Measurements from ENCODE around the gene GATA6.
"Not testable (repeated sequence)": the region's sequence is repeated elsewhere in the genome, so short reads cannot be mapped to it uniquely, and the experiment has no call there.

The GATA6 gene

DNA sequence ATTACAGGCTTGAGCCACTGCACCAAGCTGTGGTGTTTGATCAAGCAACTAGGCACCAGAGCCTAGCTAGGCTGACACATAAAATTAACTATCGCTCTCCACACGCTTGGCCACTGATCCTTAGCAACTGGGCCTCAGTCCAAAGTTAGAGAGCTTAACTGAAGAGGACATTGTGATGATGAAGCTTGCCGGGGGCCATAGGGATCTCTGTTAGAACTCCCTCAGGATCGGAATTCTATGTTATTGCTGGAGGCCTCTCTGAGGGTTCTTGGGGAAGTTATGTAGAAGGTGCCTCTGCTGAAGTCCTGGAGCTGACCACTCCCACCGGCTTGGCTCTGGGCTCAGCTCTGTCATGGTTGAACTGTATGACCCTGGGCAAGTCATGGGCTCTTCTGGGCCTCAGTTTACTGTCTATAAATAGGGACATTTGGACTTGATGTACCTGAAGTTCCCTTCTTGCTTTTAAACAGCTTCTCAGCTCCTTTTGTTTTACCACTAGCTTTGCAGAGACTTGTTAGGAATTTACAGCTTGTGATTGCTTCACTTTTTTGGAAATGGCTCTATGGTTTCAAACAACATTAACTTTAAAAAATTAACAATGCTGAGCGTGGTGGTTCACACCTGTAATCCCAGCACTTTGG is 44.1 kb downstream of the GATA6 start:
- DNase-seq, result no peak

DNA sequence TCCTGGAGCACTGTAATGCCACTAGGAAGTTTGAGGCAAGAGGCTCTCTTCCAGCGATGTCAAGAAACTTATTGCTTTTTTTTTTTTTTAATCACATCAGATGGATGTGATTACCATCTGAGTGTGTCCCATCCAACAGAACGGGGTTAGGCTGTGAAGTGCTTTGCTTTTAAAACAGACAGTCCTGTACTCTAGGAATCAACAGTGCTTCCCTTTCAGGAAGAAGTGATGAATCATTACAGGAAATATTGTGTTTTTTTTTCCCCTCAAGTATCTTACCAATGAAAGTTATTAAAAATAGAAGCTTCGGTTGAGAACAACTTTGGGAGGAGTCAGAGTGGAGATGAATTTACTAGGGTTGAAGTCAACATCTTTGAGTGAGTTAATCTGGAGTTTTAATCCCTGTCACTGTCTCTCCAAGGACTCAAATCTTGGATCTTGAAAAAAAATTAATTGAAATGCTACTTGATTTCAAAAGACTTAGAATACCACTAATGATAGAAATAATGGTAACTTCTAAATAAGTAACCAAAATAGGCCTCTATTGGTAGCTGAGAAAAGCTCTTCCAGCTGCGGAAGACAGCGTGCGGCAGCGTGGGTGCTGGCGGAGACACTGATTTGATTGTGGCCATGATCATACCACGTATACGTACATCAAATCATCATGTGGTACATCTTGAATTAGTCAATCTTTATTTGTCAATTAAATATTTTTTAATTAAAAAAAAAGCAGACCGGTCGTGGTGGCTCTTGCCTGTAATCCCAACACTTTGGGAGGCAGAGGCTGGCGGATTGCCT is 45.5 kb downstream of the GATA6 start:
- DNase-seq, result no peak

DNA sequence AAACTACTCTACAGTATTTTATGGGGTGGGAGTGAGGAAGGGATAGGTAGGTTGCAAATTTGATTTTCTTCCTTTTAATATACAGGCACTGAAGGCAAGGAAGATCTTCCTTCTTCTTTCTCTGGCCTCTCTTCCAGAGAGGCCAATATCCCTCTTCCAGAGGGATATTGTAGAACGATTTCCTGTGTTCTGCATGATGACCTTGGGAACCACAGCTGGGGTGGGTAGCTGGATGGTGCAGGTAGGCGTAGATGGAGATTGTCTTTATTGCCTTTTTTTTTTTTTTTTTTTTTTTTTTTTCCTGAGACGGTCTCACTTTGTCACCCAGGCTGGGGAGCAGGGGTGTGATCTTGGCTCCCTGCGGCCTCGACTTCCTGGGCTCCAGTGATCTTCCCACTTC is 49.4 kb downstream of the GATA6 start:
- DNase-seq, result no peak

DNA sequence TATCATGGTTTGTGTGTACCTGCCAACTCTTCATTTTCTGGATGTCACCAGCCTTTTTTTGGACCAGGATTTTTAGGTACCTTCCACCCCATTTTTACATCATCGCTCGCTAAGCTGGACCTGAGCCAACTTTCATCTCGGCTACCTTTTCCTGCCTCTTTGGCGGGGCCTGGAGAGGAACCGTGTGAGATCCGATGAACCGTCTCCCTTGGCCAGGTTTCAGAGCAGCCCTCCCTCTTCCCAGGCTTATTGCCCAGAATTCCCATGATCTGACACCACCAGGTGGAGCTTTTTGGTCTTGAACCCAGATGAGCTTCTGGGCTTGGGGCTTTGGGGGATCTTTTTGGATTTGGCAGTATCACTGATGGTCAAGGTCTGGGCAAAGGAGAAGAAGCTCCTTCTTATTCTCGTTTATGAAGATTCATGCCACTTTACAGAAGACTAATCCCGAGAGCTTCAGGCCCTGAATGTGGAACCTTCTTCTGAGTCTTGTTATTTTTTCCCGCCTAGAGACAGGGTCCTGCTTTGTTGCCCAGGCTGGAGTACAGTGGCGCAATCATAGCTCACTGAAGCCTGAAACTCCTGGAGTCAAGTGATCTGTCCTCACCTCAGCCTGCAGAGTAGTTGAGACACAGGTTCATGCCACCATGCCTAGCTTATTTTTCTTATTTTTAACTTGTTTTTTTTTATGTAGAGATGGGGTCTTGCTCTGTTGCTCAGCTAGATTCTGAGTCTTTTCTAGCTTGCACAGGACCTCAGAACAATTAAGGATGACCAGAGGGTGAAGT is 50.4 kb downstream of the GATA6 start:
- DNase-seq, result no peak

DNA sequence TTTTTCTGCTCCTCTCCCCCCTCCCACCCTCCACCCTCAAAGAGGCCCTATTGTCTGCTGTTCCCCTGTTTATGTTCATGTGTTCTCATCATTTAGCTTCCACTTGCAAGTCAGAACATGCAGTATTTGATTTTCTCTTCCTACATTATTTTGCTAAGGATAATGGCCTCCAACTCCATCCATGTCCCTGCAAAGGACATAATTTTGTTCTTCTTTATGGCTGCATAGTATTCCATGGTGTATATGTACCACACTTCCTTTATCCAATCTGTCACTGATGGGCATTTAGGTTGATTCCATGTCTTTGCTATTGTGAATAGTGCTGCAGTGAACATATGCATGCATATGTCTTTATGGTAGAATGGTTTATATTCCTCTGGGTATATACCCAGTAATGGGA is 51.2 kb downstream of the GATA6 start:
- not testable (repeated sequence) for DNase-seq

DNA sequence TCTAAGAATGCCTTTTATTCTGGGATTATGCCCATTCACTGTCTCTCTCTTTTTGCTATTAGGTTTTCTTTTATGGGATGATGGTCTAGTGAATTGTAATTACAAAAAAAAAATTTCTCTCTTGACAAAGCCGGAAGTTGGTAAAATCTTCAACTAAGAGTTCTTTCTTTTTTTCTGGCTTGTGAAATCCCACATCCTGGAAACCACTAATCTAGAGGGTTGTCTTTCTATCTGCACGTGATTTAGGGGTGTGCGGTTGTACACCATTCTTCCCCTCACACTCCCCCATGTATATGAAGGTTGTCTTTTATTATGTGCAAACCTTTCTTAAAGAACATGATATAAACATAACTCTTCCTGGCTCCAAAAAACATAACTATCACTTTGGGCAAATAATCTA is 52.0 kb downstream of the GATA6 start:
- DNase-seq, result no peak

DNA sequence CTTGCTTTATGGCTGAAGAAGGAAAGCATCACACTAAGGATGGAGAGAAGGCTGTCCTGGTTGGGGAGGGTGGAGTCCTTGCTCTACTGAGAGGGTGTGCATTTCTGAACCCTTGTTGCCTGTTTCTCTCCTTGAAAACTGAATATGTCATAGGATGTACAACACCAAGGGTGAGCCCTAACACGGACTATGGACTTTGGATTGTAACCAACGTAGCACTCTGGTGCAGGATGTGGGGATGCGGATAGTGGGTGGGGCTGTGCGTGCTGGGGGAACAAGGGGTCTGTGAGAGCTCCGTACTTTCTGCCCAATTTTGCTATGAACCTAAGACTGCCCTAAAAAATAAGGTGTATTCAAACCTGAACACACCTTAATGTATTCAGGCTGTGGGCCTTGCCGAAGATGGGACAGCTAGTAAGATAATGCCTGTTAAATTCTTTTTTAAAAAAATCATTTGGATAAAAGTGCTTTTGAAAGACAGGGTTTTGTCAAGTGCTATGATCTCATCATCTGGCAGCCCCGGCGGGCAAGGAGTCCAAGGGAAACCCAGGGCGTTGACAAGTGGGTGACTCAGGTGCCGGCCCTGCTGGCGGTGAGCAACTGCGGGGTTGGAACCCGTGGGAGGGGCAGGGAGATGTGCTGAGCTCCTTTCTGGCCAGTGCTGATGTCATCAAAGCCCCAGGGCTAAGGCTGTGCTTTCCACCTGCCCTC is 54.0 kb downstream of the GATA6 start:
- no peak for DNase-seq

DNA sequence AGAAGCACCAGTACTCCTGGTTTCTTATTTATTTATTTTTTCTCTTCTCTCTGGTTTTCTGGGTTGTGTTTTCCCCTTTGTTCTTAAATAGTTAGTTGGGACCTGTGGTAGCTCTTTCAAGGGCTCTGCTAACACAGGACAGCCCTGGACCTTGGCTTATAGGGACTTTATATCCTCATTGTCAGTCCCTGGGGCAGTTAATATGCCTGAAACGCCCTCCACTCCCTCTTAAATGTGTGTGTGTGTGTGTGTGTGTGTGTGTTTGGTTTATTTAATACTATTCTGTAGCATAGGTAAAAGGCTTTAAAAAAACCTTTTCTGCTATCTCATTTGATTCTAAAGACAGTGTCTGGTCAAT is 54.6 kb downstream of the GATA6 start:
- DNase-seq, result no peak

DNA sequence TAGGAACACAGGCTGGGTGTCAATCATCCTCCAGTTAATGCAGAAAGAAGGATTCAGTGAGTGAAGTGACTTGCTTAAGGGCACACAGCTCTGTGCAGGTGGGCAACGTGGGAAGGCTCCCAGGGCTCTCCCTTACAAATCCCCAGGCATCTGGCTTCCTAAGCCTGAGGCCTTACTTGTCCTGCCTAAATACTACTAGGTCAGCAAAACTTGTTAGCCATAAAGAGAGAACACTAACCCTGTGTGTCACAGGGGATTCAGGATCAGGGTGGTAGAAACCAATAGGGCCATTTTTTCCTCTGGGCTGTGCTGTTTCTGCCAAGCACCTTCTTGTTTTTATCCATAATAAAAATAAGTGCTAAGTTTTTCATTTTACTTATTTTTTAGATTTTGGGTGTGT is 55.0 kb downstream of the GATA6 start:
- no peak for DNase-seq

DNA sequence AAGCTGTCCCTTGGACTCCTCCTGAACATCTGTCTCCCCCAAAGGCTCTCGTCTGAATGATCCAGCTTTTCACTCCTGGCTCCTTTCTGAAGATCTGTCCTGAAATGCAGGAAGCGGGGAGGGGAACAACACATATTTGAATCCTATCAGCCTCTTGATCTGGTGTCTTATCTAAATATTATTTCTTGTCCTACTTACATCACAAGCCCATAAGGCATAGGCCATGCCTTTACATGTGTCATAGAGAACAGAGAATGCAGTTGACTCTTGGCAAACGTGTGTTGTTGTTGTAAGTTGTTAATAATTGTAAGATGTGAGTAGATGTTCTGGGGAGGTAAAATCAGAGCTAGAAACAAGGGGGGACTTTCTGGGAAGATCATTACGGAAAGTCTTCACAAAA is 57.4 kb downstream of the GATA6 start:
- no peak for DNase-seq

DNA sequence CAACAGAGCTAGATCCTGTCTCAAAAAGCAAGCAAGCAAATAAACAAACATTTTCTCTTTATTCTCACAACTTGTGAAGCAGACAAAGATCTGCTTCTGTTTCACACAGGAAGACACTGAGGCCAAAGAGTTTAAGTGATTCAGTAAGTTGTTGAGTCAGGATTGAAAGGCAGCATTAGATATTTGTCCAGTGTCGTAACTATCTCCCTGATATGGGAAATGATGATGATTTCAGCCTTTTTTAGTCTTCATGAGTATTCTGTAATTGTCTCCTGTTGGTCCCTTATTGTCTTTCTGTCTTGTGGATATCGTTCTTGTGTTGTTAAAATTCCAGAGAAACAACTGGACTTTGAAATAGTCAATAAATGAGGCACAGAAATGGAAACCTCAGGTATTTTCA is 59.6 kb downstream of the GATA6 start:
- DNase-seq, result no peak

DNA sequence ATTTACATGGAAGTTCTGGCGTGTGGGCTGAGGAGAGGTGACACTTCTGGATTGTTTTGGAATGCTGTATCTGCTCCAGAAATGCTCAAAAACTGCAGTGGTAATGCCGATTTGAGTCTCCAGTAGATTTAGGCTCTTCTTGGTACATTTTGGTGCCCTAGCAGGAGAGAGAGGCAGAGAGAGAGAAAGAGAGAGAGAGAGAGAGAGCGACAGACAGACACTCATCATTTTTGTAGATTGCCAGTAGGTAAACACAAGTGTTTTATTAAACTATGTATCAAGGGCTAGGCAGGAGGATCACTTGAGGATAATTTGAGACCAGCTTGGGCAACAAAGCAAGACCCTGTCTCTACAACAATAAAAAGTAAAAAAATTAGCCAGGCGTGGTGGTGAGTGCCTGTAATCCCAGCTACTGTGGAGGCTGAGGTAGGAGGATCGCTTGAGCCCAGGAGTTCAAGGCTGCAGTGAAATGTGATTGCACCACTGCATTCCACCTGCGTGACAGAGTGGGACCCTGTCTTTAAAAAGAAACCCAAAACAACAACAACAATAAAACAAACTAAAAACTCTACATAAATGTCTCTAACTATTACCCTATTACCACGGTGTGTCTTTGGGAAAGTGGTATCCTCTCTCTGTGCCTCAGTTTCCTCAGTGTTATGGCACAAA is 60.2 kb downstream of the GATA6 start:
- no peak for DNase-seq

DNA sequence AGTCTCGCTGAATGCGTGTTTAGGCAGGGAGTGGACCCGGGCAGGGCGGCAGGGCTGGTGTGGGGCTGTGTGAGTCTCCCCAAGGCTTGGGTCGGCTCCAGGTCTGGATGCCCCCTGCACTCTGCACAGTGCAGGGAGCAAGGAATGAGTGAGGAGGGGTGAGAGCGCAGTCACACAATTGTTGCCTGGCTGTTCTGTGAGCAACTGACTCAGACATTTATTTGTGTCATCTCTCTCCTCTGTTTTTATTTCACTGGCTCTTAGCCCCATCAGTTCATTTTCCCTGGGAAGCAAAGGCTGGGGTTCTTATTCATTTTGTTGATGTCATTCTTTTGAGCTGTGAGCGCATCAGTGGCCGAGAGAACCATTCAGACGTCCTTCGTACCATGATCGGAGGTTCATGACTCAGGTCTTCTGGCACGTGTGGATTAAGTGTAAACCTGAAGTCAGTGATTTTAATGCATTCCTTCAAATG is 61.1 kb downstream of the GATA6 start:
- DNase-seq, result no peak

DNA sequence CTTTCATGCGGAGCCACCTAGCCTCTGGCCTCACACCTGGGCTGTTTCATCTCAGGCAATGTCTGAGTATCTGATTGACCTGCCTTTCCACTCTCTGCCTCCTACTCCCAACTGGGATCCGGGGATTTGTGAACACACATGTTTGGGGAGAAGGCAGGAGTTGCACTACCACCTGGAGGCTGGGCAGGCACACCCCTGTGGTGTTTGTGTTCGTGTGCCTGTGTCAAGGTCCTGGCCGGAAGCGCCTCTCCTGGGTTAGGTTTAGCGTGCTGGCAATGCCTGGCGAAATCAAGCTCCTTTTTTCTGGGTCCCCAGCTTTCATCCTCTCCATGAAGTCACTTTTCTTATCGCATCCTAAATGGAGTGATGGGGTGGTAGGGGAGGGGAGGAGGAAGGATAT is 63.9 kb downstream of the GATA6 start:
- no peak for DNase-seq

DNA sequence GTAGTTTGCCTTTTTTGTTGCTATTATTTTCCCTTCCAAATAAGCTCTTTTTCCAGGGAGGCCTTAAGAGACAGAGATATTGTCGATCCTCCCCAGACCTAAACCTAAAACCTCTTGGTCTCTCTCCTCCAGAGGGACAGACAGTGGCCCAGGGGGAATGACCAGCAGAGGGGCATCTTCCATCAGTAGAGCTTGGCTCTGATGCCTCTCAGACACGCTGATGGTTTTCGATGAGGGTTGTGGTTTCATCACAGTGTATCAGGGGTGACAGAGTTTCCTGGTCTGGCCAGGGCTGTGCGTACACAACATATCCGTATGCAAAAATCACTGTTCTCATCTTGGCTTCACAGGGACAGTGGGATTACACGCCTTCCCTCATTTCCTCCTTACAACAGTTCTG is 68.6 kb downstream of the GATA6 start:
- no peak for DNase-seq

DNA sequence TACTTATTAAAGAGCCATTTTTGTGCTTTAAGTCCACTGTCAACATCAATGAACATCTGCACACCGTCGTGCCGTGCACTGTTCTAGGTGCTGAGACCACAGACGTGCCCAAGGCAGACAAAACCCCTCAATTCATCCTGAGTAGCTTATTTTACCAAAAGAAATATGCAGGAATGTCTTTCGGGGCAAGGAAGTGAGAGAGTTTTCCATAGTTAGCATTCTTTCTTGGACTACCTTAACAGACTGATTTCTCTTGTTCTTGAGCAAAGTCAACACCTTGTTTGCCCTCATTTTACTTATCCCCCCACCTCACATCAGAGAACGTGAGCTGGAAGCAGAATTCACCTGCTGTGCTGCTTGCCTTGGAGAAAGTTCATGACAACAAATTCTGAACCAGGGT is 69.3 kb downstream of the GATA6 start:
- DNase-seq, result no peak

DNA sequence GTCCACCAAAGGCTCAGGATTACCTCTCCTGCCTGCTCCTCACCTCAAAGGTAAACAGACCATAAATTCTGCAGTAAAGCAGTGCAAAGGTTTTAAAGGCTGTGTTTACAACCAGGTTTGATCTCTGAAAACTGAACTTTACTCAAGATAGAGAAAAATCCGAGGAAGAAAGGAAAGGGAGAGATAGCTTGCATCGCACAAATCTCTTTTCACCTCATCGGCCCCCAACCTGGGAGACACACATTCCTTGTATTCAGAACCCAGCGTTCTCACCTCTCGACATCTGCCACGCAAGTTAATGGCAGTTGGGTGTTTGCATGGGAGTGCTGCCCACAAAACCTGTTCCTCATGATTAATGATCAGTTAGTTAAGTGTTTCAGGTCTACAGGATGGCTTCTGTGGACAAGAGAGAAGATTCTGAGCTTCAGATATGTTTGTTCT is 72.6 kb downstream of the GATA6 start:
- no peak for DNase-seq

DNA sequence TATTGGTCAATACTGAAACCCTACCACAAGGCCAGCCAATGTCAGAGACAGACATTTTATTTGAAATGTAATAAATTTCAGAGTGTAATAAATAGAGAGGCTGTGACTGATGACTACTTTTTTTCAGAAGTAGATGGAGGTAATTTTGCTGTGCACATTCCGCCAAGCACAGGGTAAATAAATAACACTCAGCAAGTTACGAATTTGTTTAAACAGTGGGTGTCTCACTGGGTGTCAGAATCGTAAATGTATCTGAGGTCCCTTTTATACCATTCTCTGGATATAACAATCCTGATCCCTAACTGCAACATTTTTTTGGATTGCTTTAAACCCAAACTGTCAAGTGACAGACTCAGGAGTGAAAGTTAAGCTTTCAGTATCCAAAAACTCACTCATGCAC is 74.1 kb downstream of the GATA6 start:
- no peak for DNase-seq

DNA sequence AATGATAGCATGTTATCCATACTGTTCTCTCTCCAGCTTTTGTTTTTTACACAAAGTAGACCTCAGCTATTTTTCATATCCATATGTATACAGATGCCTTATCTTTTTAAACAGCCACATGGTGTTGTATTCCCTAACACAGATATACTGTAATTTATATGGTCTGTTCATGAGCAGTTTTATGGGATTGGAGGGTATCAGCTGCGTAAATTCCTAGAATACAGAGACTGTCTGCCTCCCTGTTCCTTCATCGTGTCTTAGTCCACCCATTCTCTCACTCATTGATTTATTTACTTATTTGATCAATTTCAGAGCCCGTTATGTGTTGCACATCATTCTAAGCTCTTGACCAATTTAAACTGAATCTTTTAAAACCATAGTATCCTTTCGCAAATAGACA is 80.6 kb downstream of the GATA6 start:
- no peak for DNase-seq

DNA sequence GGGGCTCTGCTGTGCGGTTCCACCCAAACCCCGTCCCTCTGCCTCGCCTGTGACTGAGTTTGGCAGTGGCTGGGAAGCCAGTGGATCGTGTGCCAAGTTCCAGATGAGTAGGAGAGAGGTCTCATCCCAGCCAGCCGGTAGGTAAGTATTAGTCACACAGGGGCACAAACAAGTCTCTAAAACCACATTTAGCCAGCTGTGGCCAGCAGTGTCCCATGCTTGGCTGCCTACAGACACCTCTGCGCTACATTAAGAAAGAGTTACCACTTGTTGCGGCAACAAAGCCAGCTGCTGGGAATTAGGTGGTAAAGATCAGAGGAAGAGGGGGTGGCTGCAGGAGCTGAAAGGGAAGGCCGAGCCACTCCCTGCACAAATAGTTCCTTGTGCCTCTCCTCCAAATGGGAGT is 81.2 kb downstream of the GATA6 start:
- DNase-seq, result no peak

Data from activated naive CD4-positive, alpha-beta T cell treated with Interleukin-2 at 50 U/mL for 16 hours (primary cell).